HG02943 (cell line): ENCODE data around the gene LDB3.

Source experiments
- ATAC-seq: cut with Tn5 transposase; IDR thresholded peaks from one replicate; pipeline ENCODE4 v1.9.1; 2021; ENCODE audit warnings: mild to moderate bottlenecking, low read depth, moderate library complexity; ENCODE audit not compliant: unreplicated experiment

Gene LDB3

DNA sequence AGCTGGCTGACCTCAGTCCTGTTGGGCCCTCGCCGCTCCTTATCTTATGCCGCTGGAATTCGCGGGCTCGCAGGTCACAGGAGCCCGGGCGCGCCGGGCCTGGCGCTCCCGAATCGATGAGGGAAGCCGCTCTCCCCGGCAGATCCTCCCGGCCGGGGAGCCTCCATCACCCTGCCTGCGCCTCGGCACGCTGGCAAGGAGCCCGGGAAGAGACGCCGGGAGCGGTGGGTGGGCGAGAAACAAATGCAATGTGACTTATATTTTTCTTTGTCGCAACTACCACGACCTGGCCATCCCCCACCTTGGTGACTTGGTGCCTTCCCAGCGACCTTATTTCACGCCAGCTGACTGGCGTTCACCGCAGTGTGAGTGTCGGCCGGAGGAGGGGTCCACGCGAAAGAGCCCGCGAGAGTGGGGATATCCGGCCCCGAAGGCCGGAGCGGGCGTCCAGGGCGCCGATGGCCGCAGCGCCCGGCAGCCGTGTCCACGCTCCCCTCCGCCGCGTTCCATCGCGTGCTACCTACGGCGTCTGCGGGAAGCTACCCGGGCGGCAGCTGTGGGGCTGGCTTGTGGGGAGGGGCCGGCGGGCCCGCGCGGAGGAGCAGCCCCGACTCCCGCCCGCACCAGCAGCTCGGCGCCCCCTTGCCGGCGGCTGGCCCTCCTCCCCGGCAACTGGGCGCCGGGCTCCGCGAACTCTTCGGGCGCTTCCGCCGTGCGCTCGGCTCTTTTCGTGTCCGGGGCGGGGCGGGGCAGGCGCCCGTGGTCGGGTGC lies 87.6 kb downstream of the LDB3 start:
- ATAC-seq: peak; percentile 72

DNA sequence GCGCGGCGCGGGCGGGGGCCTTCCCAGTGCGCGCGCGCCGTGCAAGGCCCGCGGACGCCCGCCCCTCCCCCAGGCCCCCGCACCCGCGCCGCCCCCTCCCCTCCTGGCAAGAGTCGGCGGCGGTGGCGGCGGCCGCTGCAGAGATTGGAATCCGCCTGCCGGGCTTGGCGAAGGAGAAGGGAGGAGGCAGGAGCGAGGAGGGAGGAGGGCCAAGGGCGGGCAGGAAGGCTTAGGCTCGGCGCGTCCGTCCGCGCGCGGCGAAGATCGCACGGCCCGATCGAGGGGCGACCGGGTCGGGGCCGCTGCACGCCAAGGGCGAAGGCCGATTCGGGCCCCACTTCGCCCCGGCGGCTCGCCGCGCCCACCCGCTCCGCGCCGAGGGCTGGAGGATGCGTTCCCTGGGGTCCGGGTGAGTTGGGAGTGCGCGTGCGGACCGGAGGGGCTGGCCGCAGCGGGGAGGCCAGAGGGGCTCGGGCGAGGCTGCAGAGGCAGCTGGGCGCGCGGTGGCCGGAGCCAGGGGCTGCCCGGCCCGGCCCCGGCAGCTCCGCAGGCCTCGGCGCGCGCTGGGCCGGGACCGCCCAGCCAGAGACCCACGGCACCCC lies 88.3 kb downstream of the LDB3 start, which contains the start of gene BMPR1A:
TSS of gene BMPR1A (plus strand) at position 109 of the 602 bp plus-strand sequence. CDS start 119,400 bp downstream, outside the sequence.
- ATAC-seq: peak; percentile 40

DNA sequence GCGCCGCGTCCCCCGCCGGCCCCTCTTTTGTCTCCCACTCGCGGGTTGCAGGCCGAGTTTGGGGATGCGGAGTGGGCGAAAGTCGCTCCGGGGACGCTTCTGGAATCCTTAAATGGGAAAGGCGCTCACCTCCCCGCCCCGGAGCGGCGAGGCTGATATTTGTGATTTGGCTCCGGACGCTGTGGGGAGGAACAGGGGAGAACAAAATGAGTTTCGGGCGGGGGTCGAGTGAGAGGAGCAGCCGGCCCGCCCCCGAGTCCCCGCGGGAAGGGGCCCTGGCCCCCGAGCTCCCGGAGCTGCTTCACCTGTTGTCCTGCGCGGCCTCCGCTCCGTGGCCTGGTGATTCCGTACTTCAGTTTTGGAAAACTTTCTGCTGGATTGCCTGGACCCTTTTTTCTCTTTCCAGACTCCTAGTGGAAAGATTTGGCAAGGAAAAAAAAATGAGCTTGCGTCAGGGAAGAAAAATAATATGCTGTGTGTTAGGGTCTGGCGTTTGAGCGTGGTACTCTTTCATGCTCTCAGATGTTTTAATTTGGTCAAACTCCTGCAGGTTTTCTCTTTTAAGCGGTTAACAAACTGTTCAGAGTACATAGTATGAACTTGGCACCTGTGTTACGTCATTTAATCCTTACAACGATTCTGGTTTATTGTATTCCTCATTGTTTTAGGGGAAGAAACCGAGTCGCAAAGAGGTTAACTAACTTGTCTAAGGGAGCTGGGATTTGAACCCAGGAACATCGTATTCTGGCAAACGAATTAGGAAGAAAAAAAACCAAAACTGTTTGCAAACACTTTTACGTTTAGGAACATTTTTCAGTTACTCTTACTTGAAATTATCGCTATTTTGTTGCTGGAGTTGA lies 89.0 kb downstream of the LDB3 start:
- ATAC-seq: peak; percentile 20

DNA sequence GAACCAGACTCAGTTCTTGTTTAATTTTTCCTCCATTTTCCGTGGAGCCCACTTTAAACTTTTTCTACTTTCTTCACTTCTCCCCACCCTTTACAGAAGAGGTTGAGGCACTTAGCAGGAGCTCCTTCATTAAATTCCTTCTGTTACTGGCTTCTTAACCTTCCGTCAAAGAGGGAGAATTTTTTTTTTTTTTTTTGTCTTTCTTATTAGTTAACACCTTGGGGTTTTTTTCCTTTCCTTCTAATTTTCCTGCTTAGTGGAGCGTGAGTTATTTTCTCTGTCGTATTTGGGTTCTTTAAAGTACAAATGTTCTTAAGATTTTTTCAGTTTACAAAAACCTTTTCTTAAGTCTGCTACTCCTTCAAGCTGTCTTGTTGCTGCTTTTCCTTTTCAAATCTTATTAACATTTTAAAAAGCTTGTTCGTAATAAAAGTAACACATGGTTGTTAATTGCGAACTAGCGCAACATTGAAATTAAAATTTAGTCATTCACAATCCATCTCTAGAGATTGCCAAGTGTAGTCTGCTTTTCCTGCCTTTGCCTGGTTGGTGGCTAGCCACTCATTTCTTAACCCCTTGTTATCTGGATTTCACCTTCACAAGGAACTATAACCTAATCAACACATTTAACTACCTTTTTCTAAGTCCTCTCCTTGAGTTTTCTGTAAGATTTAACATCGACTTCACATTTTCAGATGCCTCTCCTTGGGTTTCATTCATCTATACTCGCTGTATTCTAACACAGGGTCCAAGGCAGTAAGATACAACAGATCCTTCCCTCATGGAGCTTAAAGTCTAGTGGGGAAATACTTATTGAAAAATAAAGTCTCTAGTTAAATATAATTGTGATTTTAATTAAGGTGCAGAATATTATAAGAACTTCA lies 90.1 kb downstream of the LDB3 start:
- no peak for ATAC-seq

DNA sequence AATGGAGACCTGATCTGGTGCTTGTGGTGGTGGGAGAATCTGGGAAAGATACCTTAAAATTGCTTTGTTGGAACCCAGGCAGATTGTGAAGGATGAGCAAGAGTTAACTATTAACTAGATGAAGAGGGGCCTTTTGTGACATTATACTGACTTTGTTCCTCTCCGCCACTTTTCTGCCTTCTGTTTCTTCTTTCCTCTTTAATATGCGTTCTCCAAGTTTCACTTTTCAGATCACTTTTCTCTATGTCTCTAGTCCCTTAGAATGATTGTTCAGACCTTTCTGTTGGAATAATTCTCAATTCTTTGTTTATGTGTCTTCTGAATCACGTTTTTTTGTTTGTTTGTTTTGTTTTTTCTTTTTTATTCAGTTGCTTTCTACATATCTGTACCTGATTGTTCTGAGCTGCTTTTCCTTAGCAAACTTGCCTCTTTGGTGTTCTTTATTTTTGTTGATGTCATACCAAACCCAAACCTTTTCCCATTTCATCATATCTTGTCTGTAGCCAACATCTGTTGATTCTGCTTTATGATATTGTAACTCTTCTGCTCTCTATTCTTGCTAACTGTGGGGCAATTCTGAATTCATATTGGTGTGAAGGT lies 90.9 kb downstream of the LDB3 start:
- no peak for ATAC-seq

DNA sequence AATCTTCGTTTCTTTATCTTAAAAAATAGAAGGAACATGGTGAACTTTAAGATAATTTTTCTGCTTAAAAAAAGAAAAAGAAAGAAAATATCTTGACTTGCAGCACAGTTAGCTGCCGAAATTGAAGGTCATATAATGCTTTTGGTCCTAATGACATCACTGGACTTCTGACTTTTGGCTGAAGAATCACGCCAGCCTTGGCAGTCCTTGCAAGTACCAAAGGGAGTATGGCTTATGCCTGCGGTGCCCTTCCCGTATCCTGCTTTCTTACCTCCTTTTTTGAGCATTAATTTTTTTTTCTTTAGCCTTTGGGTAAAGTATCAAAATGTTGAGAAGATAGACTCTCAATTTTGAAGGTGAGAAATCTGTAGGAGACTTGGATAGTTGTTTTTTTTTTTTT lies 95.1 kb downstream of the LDB3 start:
- ATAC-seq: no peak

DNA sequence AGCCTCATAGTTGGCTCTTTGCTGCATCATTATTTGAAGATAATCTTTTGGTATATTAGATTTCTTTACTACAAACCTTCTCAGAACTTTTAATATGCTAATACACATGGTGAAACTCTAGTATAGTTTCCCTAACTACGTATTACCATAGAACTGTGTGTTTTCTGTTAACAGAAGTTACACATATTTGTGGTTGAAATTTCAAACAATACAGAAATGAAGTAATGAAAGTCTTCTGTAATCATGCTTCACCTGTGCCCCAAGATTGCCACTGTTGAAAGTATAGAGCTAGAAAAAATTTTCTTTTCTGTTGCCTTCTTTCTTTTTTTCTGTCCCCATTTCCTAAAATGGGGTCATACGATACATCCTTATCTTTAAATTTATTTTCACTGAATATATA lies 97.2 kb downstream of the LDB3 start:
- ATAC-seq: no peak

DNA sequence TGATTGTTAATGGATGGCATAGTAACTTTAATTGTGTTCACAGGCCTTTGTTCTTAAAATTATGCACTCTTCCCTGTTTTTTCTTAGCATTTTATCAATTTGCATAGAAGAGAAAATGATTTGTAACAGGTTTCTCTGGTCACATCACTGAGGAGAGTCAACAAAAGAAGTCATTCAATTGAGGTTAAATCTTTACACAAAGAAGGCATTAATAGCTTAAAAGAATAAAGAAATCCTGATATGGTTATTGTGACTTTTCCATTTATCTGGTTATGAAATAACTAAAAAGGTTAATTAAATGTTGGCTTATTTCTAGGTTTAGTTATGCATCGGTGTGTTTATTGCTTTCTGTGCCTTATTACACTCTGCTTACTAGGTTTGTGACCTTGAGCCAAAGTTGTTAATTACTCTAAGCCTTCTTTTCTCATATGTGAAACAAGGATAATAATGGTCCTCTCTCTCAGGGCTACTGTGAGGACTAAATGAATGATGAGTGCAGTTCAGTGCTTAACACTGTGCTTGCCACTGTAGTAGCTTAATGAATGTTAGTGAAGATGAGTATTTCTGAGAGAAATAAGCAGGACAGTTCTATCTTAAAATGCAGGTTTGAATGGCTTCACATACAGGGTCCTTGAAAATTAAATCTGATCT lies 100.2 kb downstream of the LDB3 start:
- no peak for ATAC-seq

DNA sequence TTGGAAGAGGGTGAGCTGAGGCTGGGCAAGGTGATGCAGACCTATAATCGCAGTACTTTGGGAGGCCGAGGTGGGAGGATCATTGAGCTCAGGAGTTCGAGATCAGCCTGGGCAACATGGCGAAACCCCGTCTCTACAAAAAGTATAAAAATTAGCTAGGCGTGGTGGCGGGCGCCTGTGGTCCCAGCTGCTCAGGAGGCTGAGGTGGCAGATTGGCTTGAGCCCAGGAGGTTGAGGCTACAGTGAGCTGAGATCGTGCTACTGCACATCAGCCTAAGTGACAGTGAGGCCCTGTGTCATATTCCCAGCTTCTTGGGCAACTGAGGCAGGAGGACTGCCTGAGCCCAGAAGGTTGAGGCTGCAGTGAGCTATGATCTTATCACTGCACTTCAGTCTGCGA lies 101.7 kb downstream of the LDB3 start:
- ATAC-seq: no peak

DNA sequence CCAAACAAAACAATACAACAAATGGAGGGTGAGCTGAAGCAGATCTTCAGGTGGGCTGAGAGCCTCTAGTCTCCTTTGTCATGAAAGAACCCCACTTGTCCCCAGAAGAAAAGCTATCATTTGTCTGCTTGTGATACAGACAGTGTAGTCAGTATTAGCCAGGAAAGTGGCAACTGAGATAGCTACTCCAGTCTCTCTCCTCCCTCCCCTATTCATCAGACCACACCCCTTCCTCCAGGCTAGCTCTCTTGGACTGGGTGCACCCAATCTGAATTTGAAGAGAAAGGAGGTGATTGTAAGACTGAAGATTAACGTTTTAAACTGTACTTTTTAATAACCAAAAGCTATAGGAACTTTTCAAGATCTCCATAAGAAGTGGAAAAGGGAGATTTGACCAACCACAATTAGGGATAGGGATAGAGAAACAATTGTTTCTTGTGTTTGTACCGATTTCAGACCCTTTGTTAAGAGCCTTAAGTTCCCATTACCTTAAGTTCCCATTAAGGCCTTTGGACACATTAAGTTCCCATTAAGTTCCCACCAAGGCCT lies 102.2 kb downstream of the LDB3 start:
- no peak for ATAC-seq

DNA sequence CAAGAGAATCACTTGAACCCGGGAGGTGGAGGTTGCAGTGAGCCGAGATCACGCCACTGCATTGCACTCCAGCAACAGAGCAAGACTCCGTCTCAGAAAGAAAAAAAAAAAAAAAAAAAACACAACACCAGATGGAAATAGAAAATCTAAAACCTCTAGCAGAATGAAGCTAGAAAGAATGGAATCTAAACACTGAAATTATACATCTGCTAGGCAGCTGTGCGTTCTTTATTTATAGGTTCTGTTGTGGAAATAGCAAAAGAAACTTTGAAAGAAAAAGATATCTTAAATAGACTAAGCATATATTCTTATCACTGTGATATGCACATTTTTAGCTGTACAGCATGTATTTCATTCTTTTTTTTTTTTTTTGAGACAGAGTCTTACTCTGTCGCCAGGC lies 105.2 kb downstream of the LDB3 start:
- no peak for ATAC-seq

DNA sequence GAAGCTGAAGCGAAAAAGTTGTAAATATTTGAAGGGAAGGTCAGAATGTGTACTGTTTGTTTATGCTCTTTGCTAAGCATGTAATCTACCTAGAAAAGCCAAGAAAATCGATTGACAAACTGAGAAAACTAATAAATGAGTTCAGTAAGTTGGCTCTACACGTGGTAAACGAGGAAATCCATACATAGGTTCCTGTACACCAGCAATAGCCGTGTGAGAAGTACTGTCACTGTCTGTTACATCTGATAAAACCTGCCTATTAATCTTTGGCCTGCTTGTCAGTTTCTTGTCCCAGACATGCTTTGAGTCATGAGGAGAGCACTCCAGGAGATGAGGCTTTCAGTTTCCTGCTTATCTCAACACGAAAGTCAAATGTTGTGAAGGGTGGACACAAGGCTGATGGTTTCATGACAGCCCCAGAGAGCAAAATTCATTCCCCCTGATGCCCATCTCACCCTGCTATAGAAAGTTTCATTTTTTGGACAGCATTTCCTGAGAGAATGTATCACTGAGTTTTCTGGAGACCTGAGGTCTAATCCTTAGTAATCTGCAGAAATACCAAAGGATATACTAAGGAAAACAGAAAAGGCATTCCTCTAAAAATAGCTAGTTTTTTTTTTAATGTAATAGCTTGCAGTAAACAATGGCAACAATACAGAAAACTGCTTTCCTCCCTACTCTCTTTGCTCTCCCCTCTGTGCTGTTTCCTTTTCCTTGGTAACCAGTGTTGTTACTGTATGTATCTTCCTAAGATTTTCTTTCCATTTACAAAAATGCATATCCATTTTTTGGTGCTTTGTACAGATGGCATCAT lies 107.0 kb downstream of the LDB3 start:
- ATAC-seq: no peak

DNA sequence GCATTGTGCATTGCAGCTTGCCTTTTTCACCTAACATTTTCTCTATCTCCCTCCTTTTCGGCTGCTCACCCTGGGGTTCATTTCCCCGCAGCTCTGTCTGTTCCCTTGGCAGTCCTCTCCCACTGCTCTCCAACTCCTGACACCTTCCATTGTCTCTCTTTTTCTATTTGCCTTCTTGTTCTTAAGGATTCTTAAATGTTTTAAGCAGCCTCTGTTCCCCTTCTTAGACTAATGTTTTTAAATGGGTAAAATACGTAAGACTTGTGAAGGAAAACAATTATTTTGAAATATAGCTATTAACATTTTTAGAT lies 107.5 kb downstream of the LDB3 start:
- no peak for ATAC-seq

DNA sequence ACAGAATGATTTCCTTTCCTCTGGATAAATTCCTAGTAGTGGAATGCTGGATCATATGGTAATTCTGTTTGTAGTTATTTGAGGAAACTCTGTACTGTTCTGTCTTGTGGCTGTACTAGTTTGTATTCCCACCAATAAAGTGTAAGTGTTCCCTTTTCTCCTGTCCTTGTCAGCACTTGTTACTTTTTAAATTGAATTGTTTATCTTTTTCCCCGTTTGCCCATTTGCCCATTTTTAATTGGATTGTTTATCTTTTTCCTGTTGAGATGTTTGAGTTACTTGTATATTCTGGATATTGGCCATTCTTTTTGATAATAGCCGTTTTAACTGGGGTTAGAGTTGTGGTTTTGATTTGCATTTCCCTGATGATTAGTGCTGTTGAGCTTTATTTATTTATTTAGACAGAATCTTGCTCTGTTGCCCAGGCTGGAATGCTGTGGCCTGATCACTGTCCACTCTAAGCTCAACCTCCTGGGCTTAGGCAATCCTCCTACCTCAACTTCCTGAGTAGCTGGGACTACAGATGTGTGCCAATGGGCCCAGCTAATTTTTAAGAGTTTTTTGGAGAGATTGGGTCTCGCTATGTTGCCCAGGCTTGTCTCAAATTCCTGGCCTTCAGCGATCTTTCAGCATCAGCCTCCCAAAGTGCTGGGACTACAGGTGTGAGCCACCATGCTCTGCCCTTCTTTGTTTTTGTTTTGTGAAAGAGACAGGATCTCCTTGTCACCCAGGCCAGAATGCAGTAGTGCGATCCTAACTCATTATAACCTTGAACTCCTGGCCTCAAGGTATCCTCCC lies 111.1 kb downstream of the LDB3 start:
- ATAC-seq: no peak

DNA sequence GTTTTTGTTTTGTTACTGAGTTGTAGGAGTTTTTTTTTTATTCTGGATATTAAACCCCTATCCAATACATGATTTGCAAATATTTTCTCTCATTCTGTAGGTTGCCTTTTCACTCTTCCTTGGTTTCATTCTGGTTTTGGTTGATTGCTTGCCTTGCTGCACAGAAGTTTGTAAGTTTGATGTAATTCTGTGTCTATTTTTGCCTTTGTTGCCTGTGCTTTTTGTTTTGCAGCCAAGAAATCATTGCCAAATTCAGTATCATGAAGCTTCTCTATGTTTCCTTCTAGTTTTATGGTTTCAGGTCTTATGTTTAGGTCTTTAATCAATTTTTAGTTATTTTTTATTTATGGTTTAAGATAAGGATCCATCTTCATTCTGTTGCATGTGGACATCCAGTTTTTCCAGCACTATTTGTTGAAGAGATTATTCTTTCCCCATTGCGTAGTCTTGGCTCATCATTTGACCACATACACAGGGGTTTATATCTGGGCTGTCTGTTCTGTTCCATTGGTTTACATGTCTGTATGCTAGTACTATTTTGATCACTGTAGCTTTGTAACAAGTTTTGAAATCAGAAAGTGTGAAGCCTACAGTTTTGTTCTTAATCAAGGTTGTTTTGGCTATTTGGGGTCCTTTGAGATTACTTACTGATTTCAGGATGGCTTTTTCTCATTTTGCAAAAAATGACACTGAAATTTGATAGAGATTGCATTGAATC lies 114.5 kb downstream of the LDB3 start:
- ATAC-seq: no peak

DNA sequence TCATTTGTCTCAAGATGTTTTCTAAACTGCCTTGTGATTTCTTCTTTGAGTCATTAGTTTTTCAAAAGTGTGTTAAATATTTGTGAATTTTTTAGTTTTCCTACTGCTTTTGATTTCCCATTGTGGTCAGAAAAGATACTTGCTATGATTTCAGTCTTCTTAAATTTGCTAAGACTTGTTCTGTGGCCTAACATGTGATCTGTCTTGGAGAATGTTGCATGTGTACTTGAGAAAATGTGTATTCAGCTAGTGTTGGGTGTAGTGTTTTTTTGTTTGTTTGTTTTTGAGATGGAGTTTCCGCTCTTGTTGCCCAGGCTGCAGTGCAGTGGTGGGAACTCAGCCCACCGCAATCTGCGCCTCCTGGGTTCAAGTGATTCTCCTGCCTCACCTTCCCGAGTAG lies 116.7 kb downstream of the LDB3 start:
- no peak for ATAC-seq
